ENCODE data around the gene CDH11. TPM values are rescaled to one million over a fixed set of nuclear protein-coding genes. Genes with fewer than 3 reads are reported as not detected.

CDH11 gene
- total RNA-seq, 1 donor from 2014 or later, result 94.1 TPM

- intact Hi-C loops (cut with DNase I), result no loop called here
- H3K4me3 ChIP-seq, result no peak overlapping the region
- TF ChIP-seq CTCF (IDR thresholded peaks at IDR 0.05), result no peak
- peaks cover 10% of the 10 kb centered on the region for H3K36me3 ChIP-seq
- no peaks in the 10 kb centered on the region for H3K27me3 ChIP-seq (ENCODE audit: low read depth)
- no peaks in the 10 kb centered on the region for H3K4me1 ChIP-seq
- no peaks in the 10 kb centered on the region for H3K9me3 ChIP-seq
- no peak for DNase-seq
- no peak overlapping the region for H3K27ac ChIP-seq
- ATAC-seq, result no peak
These were observed 119.6 kb downstream of the CDH11 start for GRCh38 chr16:65002265-65002664.

GRCh38 chr16:65000654-65001053 lies 121.2 kb downstream of the CDH11 start:
- no peak overlapping the region for H3K27ac ChIP-seq
- TF ChIP-seq CTCF (IDR thresholded peaks at IDR 0.05), result no peak
- DNase-seq (no peak), ATAC-seq (no peak)
- H3K4me3 ChIP-seq, result no peak overlapping the region
- peaks cover 10% of the 10 kb centered on the region for H3K36me3 ChIP-seq
- no peaks in the 10 kb centered on the region for H3K27me3 ChIP-seq (ENCODE audit: low read depth)
- no peaks in the 10 kb centered on the region for H3K4me1 ChIP-seq
- intact Hi-C loops (cut with DNase I), result no loop called here
- H3K9me3 ChIP-seq, result no peaks in the 10 kb centered on the region

- intact Hi-C loops (cut with DNase I), result no loop called here
- TF ChIP-seq CTCF (IDR thresholded peaks at IDR 0.05), result no peak
These were observed 124.1 kb downstream of the CDH11 start for GRCh38 chr16:64997751-64998150.

GRCh38 chr16:64997121-64997520 lies 124.7 kb downstream of the CDH11 start:
- no peak overlapping the region for H3K4me3 ChIP-seq
- no peak for TF ChIP-seq CTCF (IDR thresholded peaks at IDR 0.05)
- ATAC-seq, result no peak
- H3K27ac ChIP-seq, result no peak overlapping the region
- H3K4me1 ChIP-seq, result no peaks in the 10 kb centered on the region
- no peaks in the 10 kb centered on the region for H3K27me3 ChIP-seq (ENCODE audit: low read depth)
- no peak for DNase-seq
- H3K36me3 ChIP-seq, result peaks cover 4% of the 10 kb centered on the region
- no peaks in the 10 kb centered on the region for H3K9me3 ChIP-seq
- intact Hi-C loops (cut with DNase I), result no loop called here

More at GRCh38 chr16:64997751-64998150, 124.1 kb downstream of the CDH11 start:
- ATAC-seq (no peak), DNase-seq (no peak)
- Histone ChIP-seq H3K27me3 (ENCODE audit: low read depth) (no peaks in the 10 kb centered on the region), H3K36me3 (no peaks in the 10 kb centered on the region), H3K4me1 (no peaks in the 10 kb centered on the region), H3K4me3 (no peak overlapping the region), H3K9me3 (no peaks in the 10 kb centered on the region), H3K27ac (no peak overlapping the region)

GRCh38 chr16:64996641-64997040 lies 125.2 kb downstream of the CDH11 start:
- no peak overlapping the region for H3K4me3 ChIP-seq
- no peak overlapping the region for H3K27ac ChIP-seq
- H3K9me3 ChIP-seq, result no peaks in the 10 kb centered on the region
- intact Hi-C loops (cut with DNase I), result no loop called here
- peaks cover 9% of the 10 kb centered on the region for H3K36me3 ChIP-seq
- H3K27me3 ChIP-seq (ENCODE audit: low read depth), result no peaks in the 10 kb centered on the region
- TF ChIP-seq CTCF (IDR thresholded peaks at IDR 0.05), result no peak
- DNase-seq (no peak), ATAC-seq (no peak)
- H3K4me1 ChIP-seq, result no peaks in the 10 kb centered on the region

GRCh38 chr16:64993464-64993863 lies 128.4 kb downstream of the CDH11 start:
- Histone ChIP-seq H3K9me3 (no peaks in the 10 kb centered on the region), H3K27me3 (ENCODE audit: low read depth) (no peaks in the 10 kb centered on the region), H3K4me1 (no peaks in the 10 kb centered on the region), H3K36me3 (peaks cover 15% of the 10 kb centered on the region), H3K4me3 (no peak overlapping the region), H3K27ac (no peak overlapping the region)
- DNase-seq (no peak), ATAC-seq (no peak)
- intact Hi-C loops (cut with DNase I), result no loop called here
- TF ChIP-seq CTCF (IDR thresholded peaks at IDR 0.05), result no peak

All from lower lobe of right lung (tissue), 2 donors.